Ureter (tissue), 1 donor: Measurements from ENCODE around the gene MBNL2. TPM values are rescaled to one million over a fixed set of nuclear protein-coding genes. Genes with fewer than 3 reads are reported as not detected.

Experiments
- DNase-seq: peaks from one replicate; pipeline ENCODE4 v3.0.0-alpha.2; 2020; ENCODE audit warnings: low spot score
- total RNA-seq: library from RNA; stranded (reverse); gene quantifications from one replicate; pipeline ENCODE4 v1.2.4, GENCODE V29; 2023
- donor health status: DM: yes; HTN: yes; CAD: no.

The MBNL2 gene
- total RNA-seq, 1 donor from 2014 or later, result 89.0 TPM

- no peak for DNase-seq
Observed at GRCh38 chr13:97211300-97211699, 10.8 kb upstream of the MBNL2 start.

- DNase-seq, result no peak
Observed at GRCh38 chr13:97212004-97212403, 10.1 kb upstream of the MBNL2 start.

DNA sequence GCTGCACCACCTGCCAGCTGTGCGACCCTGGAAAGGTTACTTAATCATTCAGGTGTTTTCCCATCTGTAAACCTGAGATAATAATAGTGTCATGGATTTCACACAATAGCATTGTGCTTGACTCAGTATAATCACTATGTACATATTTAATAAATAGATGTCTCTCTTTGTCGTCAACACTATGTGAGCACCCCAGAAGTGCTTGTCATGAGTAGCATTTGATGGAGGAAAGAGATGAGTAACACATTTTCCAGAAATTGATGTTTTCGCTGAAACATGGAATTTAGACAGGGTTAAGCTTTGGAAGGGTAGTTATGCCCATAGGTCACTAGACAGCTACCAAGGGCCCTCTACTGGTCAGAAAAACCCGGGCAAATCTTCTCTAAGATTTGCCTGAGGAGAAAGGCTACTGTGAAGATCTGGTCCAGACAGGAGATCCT, 9.5 kb upstream of the MBNL2 start:
- no peak for DNase-seq

DNA sequence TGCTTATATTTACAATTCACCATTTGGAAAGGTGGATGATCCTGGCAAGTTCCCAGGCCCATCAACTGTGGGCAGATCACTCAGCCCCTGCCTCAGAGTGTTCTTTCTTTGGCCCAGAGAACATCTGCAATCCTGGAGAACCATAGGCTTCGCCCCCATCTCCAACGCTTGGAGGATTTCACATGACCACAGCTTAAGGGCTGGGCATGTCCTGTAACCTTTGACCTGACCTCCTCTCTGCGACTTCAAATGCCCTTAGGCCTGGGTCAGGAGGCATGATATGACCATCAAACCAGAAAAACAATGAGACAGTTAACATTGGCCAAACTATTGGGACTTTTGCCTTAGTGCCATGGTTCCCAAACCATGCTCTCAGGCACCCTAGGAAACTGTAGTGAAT, 7.2 kb upstream of the MBNL2 start:
- no peak for DNase-seq

DNA sequence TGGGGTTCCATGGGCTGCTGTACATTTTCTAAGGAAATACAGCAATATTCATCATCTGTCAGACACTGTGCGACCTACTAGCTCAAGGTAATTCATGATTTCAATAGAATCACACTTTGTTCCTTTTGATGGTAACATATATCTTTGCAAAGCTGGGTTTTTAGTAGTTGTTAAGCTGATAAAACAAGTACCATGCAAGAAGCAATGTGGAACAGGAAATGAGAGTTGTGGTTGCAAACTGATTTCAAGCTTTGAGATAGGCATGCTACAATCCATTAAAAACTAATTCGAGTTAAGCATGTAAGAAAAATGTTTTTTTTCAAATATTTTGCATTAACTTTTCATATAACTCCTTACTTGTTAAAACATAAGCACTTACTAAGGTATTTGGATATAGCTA, 6.8 kb upstream of the MBNL2 start:
- no peak for DNase-seq

DNA sequence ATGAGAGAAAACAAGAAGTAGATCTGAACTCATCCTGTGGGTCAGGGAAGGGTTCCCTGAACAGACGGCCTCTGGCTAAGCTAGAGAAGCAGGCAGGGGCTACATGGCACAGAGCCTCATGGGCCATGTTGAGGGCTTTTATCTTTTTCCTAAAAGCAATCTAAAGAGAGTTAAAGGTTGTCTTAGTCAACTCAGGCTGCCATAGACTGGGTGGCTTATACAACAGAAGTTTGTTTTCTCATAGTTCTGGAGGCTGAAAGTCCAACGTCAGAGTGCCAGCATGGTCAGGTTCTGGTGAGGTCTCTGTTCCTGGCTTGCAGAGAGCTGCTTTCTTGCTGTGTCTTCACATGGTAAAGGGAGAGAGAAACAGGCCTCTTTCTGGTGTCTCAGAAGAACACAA, 2.9 kb upstream of the MBNL2 start:
- DNase-seq, result no peak

GRCh38 chr13:97220151-97220900, 1.8 kb upstream of the MBNL2 start:
- no peak for DNase-seq

DNA sequence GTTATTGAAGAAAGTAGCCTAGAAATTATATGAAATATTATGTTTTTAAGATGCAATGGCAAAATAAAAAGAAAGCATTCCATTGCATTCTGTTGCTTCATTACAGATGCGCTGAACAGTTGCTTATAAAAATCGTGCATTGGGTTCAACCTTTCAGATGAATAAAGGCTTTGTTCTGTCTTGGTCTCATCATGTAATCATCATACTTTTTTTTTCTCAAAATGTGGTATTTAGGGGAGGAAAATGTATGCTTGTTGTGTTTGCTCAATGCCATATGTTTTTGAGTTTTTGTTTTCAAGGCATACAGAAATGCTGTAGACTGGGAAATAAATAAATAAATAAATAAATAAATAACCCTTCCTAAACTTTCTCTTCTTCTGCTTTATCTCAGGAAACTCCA, 1.1 kb upstream of the MBNL2 start:
- no peak for DNase-seq

DNA sequence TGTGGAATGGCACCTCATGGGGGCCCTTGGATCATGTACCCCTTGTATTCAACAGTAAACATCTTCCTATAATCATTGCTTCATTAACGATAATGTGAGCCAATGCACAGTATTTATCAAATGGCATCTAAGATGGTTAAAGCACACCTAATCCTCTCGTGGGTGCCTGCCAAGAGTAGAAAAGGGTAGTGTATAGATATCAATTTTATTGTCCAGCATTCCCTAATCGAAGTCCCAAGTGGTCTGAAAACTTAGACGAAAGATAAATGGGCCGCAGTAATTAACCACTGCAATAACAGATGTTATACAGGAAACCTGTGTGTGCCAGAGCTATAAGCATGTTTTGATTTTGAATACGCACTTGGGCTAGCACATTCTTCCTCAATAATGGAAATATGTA, 667 bp upstream of the MBNL2 start:
- no peak for DNase-seq

DNA sequence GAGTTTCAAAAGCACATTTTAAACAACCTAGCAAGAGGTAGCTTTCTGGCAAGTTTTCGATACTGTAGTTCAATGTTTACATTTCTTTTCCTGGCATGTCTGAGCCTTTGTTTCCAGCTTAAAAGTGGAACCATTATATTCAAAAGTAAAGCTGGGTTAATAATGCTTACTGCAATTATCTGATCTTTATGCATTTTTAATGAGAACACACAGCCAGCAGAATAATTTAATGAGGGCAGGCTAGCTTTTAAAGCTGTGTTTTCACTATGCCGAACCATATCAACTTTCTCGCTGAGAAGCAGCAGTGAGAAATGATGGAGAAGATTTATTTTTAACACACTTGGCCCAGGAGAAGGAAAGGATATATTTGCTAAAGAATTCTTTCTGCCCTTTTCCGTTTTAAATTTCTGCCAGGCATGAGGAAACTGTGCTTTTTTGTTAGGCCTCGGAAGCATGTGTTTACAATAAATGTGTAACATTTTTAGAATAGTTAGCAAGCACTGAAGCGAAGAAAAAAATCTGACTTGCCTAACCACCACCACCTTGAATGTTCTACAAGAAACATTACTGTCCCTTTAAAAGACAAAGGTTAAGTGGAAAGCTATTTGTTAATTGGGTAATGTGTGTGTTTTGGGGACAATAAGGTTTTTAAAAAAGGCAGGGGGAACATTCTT, 1.0 kb downstream of the MBNL2 start:
- DNase-seq, result no peak

GRCh38 chr13:97223711-97224541, 1.8 kb downstream of the MBNL2 start:
- no peak for DNase-seq

- DNase-seq, result no peak
Observed at GRCh38 chr13:97224544-97225300, 2.6 kb downstream of the MBNL2 start.

GRCh38 chr13:97225533-97225932, 3.4 kb downstream of the MBNL2 start:
- no peak for DNase-seq

DNA sequence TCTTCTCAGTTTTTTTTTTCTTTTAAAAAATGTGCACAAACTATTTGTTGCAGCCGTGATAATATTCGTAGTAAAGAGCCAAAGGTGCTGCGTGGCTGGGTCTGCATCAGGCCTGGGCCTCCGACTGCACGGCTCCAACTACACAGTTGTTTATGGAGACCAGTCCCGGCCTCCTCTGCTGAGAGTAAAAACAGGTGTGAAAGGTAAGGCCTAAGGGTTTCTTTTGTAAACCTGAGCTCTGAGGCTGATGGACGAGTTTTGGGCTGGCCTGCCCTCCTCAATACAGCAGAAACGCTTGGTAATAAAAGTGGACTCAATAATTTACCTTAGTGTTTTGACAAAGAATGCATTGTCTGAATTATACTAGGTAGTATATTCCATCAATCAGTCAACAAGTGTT, 3.9 kb downstream of the MBNL2 start:
- DNase-seq, result no peak

- DNase-seq, result no peak
Observed at GRCh38 chr13:97226788-97227627, 4.9 kb downstream of the MBNL2 start.

DNA sequence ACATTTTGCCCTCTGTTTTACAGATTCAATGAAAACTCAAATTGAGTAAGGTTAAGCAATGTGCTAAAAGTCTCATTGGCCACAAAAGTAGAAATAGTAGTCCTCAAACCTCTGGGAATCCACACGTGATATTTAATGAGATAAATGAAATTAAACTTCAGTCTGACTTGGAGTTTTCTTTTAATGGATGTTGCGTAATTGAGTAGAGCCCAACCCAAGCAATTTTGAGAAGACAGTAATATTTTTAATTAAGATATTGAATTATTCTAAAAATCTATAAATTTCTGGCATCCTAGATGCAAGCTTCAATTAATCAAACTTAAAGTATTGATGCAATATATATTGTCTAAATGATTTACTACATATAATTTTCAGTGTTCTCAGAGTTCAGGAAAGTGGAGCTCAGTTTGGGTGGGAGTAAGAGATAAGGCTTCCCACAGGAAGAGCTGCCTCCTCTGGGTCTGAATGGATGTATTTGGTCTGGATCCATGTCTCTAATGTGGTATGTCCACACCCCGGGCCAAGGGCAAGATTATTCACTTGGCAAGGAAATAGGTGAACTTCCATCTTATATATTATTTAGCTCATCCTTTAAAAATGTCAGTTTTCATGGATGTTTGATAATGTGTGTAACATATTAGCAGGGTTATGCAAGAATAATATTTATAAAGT, 6.9 kb downstream of the MBNL2 start:
- no peak for DNase-seq

- no peak for DNase-seq
Observed at GRCh38 chr13:97229699-97230098, 7.6 kb downstream of the MBNL2 start.

- no peak for DNase-seq
Observed at GRCh38 chr13:97231118-97231828, 9.1 kb downstream of the MBNL2 start.

DNA sequence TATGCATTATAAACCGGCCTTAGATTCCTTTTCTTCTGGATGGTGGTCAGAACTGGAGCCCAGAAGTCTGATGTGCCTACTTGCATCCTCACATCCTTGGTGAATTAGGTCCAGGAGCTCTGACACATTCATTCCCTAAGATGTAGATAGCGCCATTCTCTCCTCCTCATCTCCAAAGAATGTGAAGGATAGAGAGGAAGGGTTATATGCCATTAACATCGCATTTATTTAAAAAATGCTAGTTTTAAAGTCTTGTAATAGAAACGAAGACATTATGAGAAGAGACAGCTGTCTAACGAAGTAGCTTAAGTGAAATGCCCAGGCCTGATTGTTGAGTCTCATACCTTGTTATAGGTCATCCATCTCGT, 9.7 kb downstream of the MBNL2 start:
- no peak for DNase-seq

- DNase-seq, result no peak
Observed at GRCh38 chr13:97233499-97233898, 11.4 kb downstream of the MBNL2 start.
